Measurements from ENCODE around the gene HSD11B2. TPM values are rescaled to one million over a fixed set of nuclear protein-coding genes. Genes with fewer than 3 reads are reported as not detected.

The HSD11B2 gene
- total RNA-seq, 1 experiment from 2014 or later: 9.7 TPM

GRCh38 chr16:67468731-67469130 is 37.8 kb downstream of the HSD11B2 start (continued):
- TF ChIP-seq REST (IDR thresholded peaks at IDR 0.05; ENCODE audit: low read depth): no peak
- TF ChIP-seq ZFX (IDR thresholded peaks at IDR 0.05): no peak
- TF ChIP-seq FOSL1 (IDR thresholded peaks at IDR 0.05; ENCODE audit: low read depth): no peak
- no peak for TF ChIP-seq SRF (IDR thresholded peaks at IDR 0.05; ENCODE audit: low read depth)
- TF ChIP-seq EZH2phosphoT487 (IDR thresholded peaks at IDR 0.05; ENCODE audit: borderline replicate concordance): no peak
- TF ChIP-seq CBX3 (IDR thresholded peaks at IDR 0.05; ENCODE audit: low read depth): no peak
- no peak for TF ChIP-seq ELF1 (IDR thresholded peaks at IDR 0.05; ENCODE audit: borderline replicate concordance, low read depth)
- no peak for TF ChIP-seq SP1 (IDR thresholded peaks at IDR 0.05; ENCODE audit: low read depth)
- TF ChIP-seq POLR2AphosphoS5 (IDR thresholded peaks at IDR 0.05; ENCODE audit: low read depth, low read length): no peak
- TF ChIP-seq YY1 (IDR thresholded peaks at IDR 0.05; ENCODE audit: extremely low read depth, insufficient replicate concordance, low read depth, low read length): no peak
- TF ChIP-seq POLR2A (IDR thresholded peaks at IDR 0.05; ENCODE audit: borderline replicate concordance, extremely low read depth, insufficient read depth, insufficient read length): no peak
- TF ChIP-seq MAX (IDR thresholded peaks at IDR 0.05): no peak
- TF ChIP-seq EGR1 (IDR thresholded peaks at IDR 0.05; ENCODE audit: low read depth): no peak
- no peak for TF ChIP-seq TCF7L2 (IDR thresholded peaks at IDR 0.05; ENCODE audit: borderline replicate concordance, extremely low read depth, insufficient read depth, insufficient read length)

Data from HCT116 (cell line).